Loucy (cell line): ENCODE measurements around the gene CABLES1.
"Not testable (repeated sequence)": the region's sequence is repeated elsewhere in the genome, so short reads cannot be mapped to it uniquely, and the experiment has no call there.

Experiments
- H2AFZ ChIP-seq: fragments of 200-600 bp; sonication (generic); 2 replicates; pipeline ENCODE4 v1.6.0; 2016; ENCODE audit warnings: antibody characterized with exemption, mild to moderate bottlenecking, low read length, moderate library complexity
- H3F3A ChIP-seq: fragments of 200-600 bp; 2 replicates; pipeline ENCODE4 v1.6.0; 2016; ENCODE audit warnings: antibody characterized with exemption, low read depth, mild to moderate bottlenecking
- H3K27me3 ChIP-seq: fragments of 200-600 bp; sonication (generic); 2 replicates; pipeline ENCODE4 v1.6.1; 2014; ENCODE audit warnings: low read length, mild to moderate bottlenecking; ENCODE audit not compliant: insufficient read depth, poor library complexity, severe bottlenecking
- H3K36me3 ChIP-seq: fragments of 200-600 bp; sonication (generic); 2 replicates; pipeline ENCODE4 v1.6.1; 2016; ENCODE audit warnings: low read length; ENCODE audit not compliant: insufficient read depth
- H3K4me1 ChIP-seq: fragments of 200-600 bp; sonication (generic); 2 replicates; pipeline ENCODE4 v1.5.1; 2014; ENCODE audit warnings: low read length, mild to moderate bottlenecking; ENCODE audit not compliant: insufficient read depth, poor library complexity, severe bottlenecking
- H3K4me2 ChIP-seq: fragments of 200-600 bp; sonication (generic); 2 replicates; pipeline ENCODE4 v1.6.0; 2014; ENCODE audit warnings: antibody characterized with exemption, low read length, low read depth, mild to moderate bottlenecking; ENCODE audit not compliant: poor library complexity, severe bottlenecking
- H3K4me3 ChIP-seq: fragments of 200-600 bp; sonication (generic); 2 replicates; pipeline ENCODE4 v1.5.1; 2014; ENCODE audit warnings: low read length, mild to moderate bottlenecking, mixed read lengths; ENCODE audit not compliant: poor library complexity, severe bottlenecking
- H3K79me2 ChIP-seq: fragments of 200-600 bp; sonication (generic); 2 replicates; pipeline ENCODE4 v1.6.1; 2014; ENCODE audit warnings: low read length; ENCODE audit not compliant: insufficient read depth
- H3K9ac ChIP-seq: fragments of 200-600 bp; sonication (generic); 2 replicates; pipeline ENCODE4 v1.6.0; 2014; ENCODE audit warnings: mild to moderate bottlenecking, low read depth, low read length, moderate library complexity; ENCODE audit not compliant: poor library complexity, severe bottlenecking
- H3K9me2 ChIP-seq: fragments of 200-600 bp; sonication (generic); replicated peaks from 2 replicates; pipeline ENCODE4 v1.6.1; 2016; ENCODE audit warnings: low read depth, low read length, mixed read lengths
- H3K9me3 ChIP-seq: fragments of 200-600 bp; sonication (generic); 2 replicates; pipeline ENCODE4 v1.6.1; 2014; ENCODE audit warnings: mild to moderate bottlenecking, antibody characterized with exemption, low read length, low read depth; ENCODE audit not compliant: insufficient read depth
- H4K20me1 ChIP-seq: fragments of 200-600 bp; sonication (generic); 2 replicates; pipeline ENCODE4 v1.6.0; 2014; ENCODE audit warnings: antibody characterized with exemption, low read length, mild to moderate bottlenecking; ENCODE audit not compliant: insufficient read depth, poor library complexity, severe bottlenecking
- EZH2phosphoT487 ChIP-seq: fragments of 200-600 bp; IDR thresholded peaks from 2 replicates; pipeline ENCODE4 v1.6.1; 2018; ENCODE audit warnings: antibody characterized with exemption, mild to moderate bottlenecking, moderate library complexity, borderline replicate concordance
- TF ChIP-seq, protein P1 (sequence below): fragments of 200-600 bp; sonication (generic); conservative IDR thresholded peaks from 2 replicates; pipeline ENCODE4 v1.5.1; 2014; ENCODE audit warnings: mild to moderate bottlenecking, antibody characterized with exemption, low read length

The CABLES1 gene

DNA sequence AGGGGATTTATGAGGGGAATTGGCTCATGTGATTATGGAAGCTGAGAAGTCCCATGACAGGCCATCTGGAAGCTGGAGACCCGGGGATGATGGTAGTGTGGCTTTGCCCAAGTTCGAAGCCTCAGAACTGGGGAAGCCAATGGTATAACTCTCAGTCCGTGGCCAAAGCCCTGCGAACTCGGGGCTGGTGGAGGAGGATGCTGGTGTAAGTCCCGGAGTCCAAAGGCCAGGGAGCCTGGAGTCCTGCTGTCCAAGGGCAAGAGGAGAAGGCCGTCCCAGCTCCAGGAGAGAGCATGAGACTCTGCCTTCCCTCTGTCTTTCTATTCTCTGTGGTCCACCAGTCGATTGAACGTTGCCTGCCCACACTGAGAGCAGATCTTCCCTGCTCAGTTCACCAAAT, 43.2 kb upstream of the CABLES1 start:
- H3K79me2 ChIP-seq = no peaks in the 10 kb centered on the region
- no peaks in the 10 kb centered on the region for H3F3A ChIP-seq
- no peak overlapping the region for H3K4me3 ChIP-seq
- no peaks in the 10 kb centered on the region for H3K9me3 ChIP-seq
- no peaks in the 10 kb centered on the region for H3K36me3 ChIP-seq
- peaks cover 7% of the 10 kb centered on the region for H3K4me1 ChIP-seq
- H2AFZ ChIP-seq = no peak overlapping the region
- no peak overlapping the region for H3K9ac ChIP-seq
- H3K27me3 ChIP-seq = no peaks in the 10 kb centered on the region
- TF ChIP-seq, protein P1, sequence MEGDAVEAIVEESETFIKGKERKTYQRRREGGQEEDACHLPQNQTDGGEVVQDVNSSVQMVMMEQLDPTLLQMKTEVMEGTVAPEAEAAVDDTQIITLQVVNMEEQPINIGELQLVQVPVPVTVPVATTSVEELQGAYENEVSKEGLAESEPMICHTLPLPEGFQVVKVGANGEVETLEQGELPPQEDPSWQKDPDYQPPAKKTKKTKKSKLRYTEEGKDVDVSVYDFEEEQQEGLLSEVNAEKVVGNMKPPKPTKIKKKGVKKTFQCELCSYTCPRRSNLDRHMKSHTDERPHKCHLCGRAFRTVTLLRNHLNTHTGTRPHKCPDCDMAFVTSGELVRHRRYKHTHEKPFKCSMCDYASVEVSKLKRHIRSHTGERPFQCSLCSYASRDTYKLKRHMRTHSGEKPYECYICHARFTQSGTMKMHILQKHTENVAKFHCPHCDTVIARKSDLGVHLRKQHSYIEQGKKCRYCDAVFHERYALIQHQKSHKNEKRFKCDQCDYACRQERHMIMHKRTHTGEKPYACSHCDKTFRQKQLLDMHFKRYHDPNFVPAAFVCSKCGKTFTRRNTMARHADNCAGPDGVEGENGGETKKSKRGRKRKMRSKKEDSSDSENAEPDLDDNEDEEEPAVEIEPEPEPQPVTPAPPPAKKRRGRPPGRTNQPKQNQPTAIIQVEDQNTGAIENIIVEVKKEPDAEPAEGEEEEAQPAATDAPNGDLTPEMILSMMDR = no peak
- no peak for TF ChIP-seq EZH2phosphoT487
- no peaks in the 10 kb centered on the region for H4K20me1 ChIP-seq
- H3K4me2 ChIP-seq = no peak overlapping the region
- H3K9me2 ChIP-seq = no peaks in the 10 kb centered on the region

GRCh38 chr18:23093130-23093529, 42.2 kb upstream of the CABLES1 start:
- not testable (repeated sequence) for H3K9me2 ChIP-seq, H3F3A ChIP-seq

GRCh38 chr18:23093772-23094171, 41.5 kb upstream of the CABLES1 start:
- Histone ChIP-seq H2AFZ (no peak overlapping the region), H3K27me3 (no peaks in the 10 kb centered on the region), H3K4me1 (peaks cover 7% of the 10 kb centered on the region), H3K4me3 (no peak overlapping the region), H3F3A (no peaks in the 10 kb centered on the region), H3K9me2 (no peaks in the 10 kb centered on the region), H3K36me3 (no peaks in the 10 kb centered on the region), H3K4me2 (no peak overlapping the region), H3K9me3 (no peaks in the 10 kb centered on the region), H4K20me1 (no peaks in the 10 kb centered on the region), H3K9ac (no peak overlapping the region), H3K79me2 (no peaks in the 10 kb centered on the region)
- TF ChIP-seq, protein P1 = no peak
- no peak for TF ChIP-seq EZH2phosphoT487

More at GRCh38 chr18:23093130-23093529, 42.2 kb upstream of the CABLES1 start:
- not testable (repeated sequence) for H4K20me1 ChIP-seq, H3K9me3 ChIP-seq, H2AFZ ChIP-seq, H3K4me1 ChIP-seq, H3K4me2 ChIP-seq, H3K79me2 ChIP-seq, H3K27me3 ChIP-seq, H3K36me3 ChIP-seq, H3K4me3 ChIP-seq, H3K9ac ChIP-seq

DNA sequence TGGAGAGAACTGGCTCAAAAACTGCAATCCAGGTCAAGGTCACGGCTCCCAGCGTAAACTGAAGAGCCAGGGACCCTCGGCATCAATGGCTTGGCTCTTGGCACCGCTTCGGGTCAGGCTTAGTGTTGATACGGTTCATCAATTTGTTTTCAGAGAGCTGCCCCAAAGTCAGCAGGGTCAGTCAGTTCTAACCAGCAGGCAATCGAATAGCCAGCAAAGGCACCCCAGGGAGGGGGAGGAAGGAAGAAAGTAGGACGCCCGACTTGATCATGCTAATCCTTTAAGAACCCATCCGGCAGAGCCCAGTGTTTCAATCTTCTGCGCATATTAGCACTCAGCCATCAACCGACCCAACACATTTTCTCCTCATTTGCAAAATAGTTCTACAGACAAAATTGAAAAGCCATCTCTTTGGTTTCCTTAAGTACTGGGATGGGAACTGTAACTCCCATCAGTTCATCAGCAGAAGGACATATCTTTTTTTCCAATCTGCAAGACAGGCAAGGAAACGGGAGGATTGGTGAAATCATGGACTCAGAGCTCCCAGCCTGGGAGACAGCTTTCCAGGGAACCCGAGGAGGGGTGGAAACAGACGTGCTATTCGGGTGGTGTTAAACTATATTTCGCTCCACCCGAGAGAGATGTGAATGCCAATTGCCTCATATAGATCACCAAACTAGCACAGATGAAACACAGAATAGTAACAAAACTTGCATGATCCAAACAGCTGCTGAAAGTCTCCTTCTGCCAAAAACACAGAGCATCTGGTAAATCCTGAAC, 40.7 kb upstream of the CABLES1 start:
- Histone ChIP-seq H3K4me3 (no peak overlapping the region), H3K9me2 (no peaks in the 10 kb centered on the region), H3K9ac (no peak overlapping the region), H3K79me2 (no peaks in the 10 kb centered on the region), H3K36me3 (no peaks in the 10 kb centered on the region), H3F3A (no peaks in the 10 kb centered on the region), H3K9me3 (no peaks in the 10 kb centered on the region), H3K27me3 (no peaks in the 10 kb centered on the region), H3K4me1 (peaks cover 7% of the 10 kb centered on the region), H4K20me1 (no peaks in the 10 kb centered on the region), H3K4me2 (no peak overlapping the region), H2AFZ (no peak overlapping the region)
- TF ChIP-seq, protein P1 = no peak
- no peak for TF ChIP-seq EZH2phosphoT487
